HG03139 (cell line): Measurements from ENCODE around the gene NTPCR.

Experiments
- ATAC-seq: cut with Tn5 transposase; IDR thresholded peaks from one replicate; pipeline ENCODE4 v1.9.1; 2021; ENCODE audit not compliant: unreplicated experiment

Gene NTPCR

GRCh38 chr1:233005703-233006102, 55.3 kb downstream of the NTPCR start:
- ATAC-seq = no peak

- no peak for ATAC-seq
These were observed 55.7 kb downstream of the NTPCR start for GRCh38 chr1:233006108-233006507.

DNA sequence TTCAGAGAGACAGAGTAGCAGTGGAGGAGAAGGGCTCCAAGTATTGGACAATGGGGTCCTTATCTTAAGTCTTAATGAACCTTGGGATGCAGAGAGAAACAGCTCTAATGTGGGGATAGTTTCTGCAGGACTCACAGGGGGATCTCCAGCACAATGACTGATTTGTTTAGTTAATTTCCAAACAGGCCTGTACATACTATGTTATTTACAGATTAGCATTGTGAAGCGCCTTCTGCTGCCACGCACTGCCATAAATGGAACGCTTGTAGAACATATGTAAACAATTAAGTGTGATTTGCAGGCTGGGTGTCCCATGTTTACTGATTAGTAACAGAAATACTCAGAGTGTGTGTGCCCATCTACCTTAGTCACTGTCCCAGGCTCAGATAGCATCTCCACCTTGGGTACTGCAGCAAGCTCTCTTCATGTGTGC, 56.1 kb downstream of the NTPCR start:
- no peak for ATAC-seq

GRCh38 chr1:233010146-233010545, 59.7 kb downstream of the NTPCR start:
- no peak for ATAC-seq

DNA sequence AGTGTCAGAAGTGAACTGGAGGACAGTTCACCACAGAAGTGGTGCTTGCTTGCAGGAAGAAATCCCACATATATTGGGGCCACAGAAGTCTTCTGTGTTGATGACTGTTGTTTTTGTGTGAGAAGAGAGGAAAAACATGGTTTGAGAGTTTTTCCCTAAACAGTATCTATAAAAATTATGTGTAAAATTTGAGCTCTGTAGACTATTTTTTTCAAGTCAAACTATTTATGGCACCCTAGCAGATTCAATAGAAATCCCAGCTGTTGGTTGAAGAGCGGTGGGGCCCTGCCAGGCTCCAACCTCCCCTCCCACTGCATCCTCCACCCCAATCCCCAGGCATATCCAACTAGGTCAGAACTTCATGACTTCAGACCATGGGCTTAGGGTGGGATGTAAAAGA, 61.6 kb downstream of the NTPCR start:
- no peak for ATAC-seq

- no peak for ATAC-seq
These were observed 65.6 kb downstream of the NTPCR start for GRCh38 chr1:233015965-233016364.

- no peak for ATAC-seq
These were observed 66.4 kb downstream of the NTPCR start for GRCh38 chr1:233016798-233017197.

DNA sequence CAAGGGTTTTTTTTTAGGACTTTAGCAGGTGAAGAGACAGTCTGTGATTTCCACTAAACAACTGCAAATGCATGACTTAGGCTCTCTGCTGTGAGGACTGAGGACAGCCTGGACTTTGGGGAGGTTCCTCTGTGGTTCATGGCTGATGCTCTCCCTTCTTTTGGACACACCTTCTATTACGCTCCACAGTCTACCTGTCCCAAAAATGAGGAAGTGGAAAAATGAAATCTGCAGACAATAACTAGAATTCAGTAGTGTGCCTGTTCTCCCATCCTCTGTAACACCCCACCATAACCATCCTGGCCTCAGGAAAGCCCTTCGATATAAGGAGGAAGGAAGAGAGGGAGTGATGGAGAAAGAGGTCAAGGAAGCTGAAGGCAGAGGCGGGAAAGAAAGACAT, 68.7 kb downstream of the NTPCR start:
- ATAC-seq = no peak

DNA sequence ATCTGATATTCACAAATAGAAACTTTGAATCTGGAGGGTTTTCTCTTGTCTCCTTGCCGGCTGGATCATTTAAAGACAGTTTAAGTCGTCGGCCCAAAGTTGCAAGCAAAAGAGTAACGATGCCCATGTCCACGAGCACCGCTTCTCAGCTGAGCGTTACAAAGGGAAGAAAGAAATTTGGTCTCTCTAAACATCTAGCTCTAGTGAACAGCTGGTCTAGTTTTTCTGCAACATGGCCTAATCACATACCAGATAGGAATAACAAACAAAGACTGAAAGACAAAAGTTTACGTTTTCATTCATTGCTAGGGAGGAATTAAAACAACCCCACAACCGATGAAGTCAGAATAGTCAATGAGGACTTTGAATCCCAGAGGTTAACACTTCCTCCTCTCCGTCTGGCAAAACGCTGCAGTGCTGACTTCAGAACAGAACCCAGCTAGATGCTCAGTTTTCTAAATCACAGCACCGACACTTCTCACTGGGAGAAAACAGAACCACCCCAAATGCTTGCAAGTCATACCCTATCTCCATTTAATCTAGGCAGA, 69.4 kb downstream of the NTPCR start:
- ATAC-seq = no peak

DNA sequence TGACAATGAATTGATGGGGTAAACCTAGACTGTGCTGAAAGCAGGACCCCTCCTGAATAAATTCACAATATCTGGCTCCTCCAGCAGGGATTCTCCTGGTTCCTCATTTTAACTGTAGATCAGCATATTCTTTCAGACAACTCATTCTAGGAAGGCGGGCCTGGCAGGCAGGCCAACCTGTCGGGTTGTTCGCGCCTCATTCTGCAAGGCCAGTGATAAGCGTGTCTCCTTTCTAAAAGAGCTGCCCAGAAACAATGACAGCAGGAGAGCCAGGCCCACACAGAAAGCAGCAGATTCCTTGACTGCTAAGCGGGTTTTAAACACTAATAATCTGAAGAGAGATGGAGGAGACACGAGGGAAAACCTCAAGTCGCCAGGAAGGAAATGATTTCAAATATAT, 70.0 kb downstream of the NTPCR start:
- no peak for ATAC-seq

- no peak for ATAC-seq
These were observed 71.8 kb downstream of the NTPCR start for GRCh38 chr1:233022246-233022645.

GRCh38 chr1:233024199-233024598, 73.8 kb downstream of the NTPCR start:
- ATAC-seq = no peak

GRCh38 chr1:233025157-233025556, 74.7 kb downstream of the NTPCR start:
- ATAC-seq = no peak

DNA sequence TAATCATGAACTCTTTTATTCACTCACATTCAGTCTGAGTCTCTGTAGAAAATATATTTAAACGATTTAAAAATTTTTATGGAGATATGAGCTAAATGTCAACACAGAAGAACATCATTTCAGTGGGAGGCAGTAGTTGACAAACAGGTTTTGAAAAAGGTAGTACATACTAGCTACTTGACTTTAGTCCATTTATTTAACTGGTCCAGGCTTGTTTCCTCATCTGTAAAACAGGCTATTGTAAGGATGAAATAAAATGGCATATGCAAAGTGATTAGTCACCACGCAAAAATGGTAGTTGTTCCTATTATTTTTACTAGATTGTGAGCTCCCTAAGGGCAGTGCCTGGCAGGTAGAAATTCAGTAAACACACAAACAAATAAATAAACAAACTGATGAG, 75.2 kb downstream of the NTPCR start:
- no peak for ATAC-seq

DNA sequence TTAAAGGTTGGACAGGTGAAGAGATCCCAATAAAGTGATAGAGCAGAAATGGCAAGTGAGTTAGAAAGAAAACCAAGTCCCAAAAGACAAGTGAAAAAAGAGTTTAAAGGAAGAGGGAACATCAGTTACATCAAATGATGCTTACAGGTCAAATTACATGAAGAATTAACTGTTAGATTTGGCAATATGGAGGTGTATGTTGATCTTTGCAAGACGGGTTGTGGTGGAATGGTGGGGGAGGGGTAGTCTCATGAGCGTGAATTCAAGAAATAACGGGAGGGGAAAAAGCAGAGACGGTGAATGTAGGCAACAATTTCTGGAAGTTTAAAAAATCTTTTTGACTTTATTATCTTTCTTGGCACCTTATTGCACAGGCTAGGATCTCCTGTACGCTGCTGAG, 76.6 kb downstream of the NTPCR start:
- ATAC-seq = no peak

- no peak for ATAC-seq
These were observed 81.1 kb downstream of the NTPCR start for GRCh38 chr1:233031521-233031920.

- no peak for ATAC-seq
These were observed 82.5 kb downstream of the NTPCR start for GRCh38 chr1:233032916-233033315.

DNA sequence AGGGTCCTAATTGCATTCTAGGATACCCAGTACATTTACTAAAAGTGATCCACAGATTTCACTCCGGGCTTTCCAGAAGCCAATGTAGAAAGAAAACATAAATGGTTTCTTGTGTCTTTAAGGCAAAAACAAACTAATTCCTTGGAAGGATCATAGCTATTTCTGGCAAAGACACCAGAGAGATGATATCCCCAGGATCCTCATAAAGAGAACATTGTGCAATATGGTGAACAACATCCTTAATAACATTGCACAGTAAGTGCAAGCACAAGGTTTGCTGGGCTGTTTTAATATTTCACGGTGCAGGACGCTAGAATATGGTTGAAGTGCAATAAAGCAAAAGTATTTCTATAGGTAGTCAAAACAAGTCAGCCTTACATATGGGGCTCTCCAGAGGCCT, 83.0 kb downstream of the NTPCR start:
- ATAC-seq = no peak
